D721Med (cell line): Measurements from ENCODE around the gene SAMD4A.

ENCODE experiments used
- DNase-seq: peaks from one replicate; pipeline ENCODE4 v3.0.0; 2011; ENCODE audit warnings: low spot score; ENCODE audit not compliant: insufficient read length
- FAIRE-seq: peaks from 2 replicates; lab custom pipeline; 2011; peaks lifted over from hg19 to GRCh38; lab: Jason Lieb, UNC
- CTCF ChIP-seq: IDR thresholded peaks from 2 replicates; pipeline ENCODE4 v1.5.1; 2012; ENCODE audit warnings: mild to moderate bottlenecking, control low read depth; ENCODE audit not compliant: insufficient read depth; ENCODE audit errors: missing control alignments

Gene SAMD4A

DNA sequence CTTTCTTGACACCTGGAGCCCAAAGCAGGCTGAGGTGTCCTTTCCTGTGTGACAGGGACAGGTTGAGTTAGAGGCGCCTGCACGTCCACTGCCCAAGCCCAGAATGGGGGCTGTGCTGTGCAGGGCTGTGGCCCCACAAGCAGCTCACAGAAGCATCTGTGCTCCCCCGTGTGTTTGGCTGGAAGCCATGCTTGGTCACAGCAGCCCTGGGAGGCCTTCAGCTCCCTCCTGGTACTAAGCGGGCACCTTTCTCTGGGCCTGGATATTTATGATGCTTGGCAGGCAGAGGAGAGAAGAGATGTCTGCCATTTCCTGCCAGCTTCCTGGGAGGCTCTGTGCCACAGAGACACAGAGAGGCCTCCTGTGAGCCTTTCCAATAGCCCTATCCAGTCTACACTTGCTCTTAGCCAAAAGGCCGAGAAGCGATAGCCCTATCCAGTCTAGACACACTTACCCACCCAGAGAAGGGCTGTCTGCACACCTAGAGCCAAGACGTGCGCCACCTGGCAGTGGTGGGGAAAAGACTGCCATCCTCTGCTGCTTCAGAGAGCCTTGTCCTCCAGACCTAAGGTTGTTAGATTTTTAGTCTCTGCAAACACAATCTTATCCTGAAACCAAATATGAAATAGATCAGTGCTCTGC is 218.3 kb downstream of the SAMD4A start:
- FAIRE-seq (no peak), DNase-seq (no peak)
- TF ChIP-seq CTCF = no peak

GRCh38 chr14:54785778-54786770 is 219.1 kb downstream of the SAMD4A start:
- DNase-seq (no peak), FAIRE-seq (no peak)
- TF ChIP-seq CTCF = no peak

- no peak for FAIRE-seq
These were observed 219.9 kb downstream of the SAMD4A start for GRCh38 chr14:54786838-54787237.

GRCh38 chr14:54787261-54787660 is 220.3 kb downstream of the SAMD4A start:
- DNase-seq (no peak), FAIRE-seq (no peak)
- TF ChIP-seq CTCF = no peak

More at GRCh38 chr14:54786838-54787237, 219.9 kb downstream of the SAMD4A start:
- no peak for DNase-seq
- TF ChIP-seq CTCF = no peak

DNA sequence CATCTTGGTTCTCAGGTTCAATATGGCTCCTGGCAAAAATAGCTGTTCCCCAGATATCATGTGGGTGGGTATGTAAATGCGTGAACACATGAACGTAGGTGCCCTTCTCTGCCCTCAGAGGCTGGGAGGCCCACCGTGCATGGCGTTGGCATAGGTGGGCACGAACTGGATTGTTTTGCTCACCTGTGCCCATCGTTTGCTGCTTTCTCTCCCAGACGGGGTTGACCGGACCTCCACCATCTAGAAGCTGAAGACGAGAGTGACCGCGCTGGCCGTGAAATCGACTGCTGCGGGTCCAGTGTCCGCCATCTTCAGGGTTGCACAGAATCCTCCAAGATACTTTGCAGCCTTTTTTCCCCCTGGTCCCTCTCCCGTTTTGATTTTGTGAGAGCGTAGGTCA is 221.8 kb downstream of the SAMD4A start:
- FAIRE-seq = no peak
- no peak for DNase-seq

GRCh38 chr14:54789166-54789565 is 222.2 kb downstream of the SAMD4A start:
- no peak for TF ChIP-seq CTCF
- FAIRE-seq (no peak), DNase-seq (no peak)

More for the DNA sequence above, 221.8 kb downstream of the SAMD4A start:
- TF ChIP-seq CTCF = no peak
